ENCODE results near the gene TOM1L2.

Gene TOM1L2

GRCh38 chr17:17807440-17807839 lies 164.8 kb downstream of the TOM1L2 start:
- WGBS (ENCODE audit: insufficient coverage, insufficient read length) = no CpG with 5 or more reads among the region's 5 CpGs
- Histone ChIP-seq H3K4me3 (ENCODE audit: low read length) (no peak overlapping the region), H3K27ac (ENCODE audit: low read length) (no peak overlapping the region), H3K36me3 (ENCODE audit: control insufficient read depth, insufficient read depth, low read length) (no peaks in the 10 kb centered on the region), H3K27me3 (ENCODE audit: control insufficient read depth, insufficient read depth, low read length) (peaks cover 8% of the 10 kb centered on the region; the same call in 1 of the 2 replicates), H3K4me1 (ENCODE audit: control insufficient read depth, insufficient read depth, low read length) (peaks cover 5% of the 10 kb centered on the region), H3K9me3 (ENCODE audit: control insufficient read depth, insufficient read depth, low read length) (no peaks in the 10 kb centered on the region)
- no peak for DNase-seq (ENCODE audit: low read depth, low spot score)

GRCh38 chr17:17806611-17807274 lies 165.5 kb downstream of the TOM1L2 start:
- H3K27me3 ChIP-seq (ENCODE audit: control insufficient read depth, insufficient read depth, low read length) = peaks cover 8% of the 10 kb centered on the region; the same call in 1 of the 2 replicates
- H3K27ac ChIP-seq (ENCODE audit: low read length) = no peak overlapping the region
- H3K36me3 ChIP-seq (ENCODE audit: control insufficient read depth, insufficient read depth, low read length) = no peaks in the 10 kb centered on the region
- WGBS (ENCODE audit: insufficient coverage, insufficient read length) = no CpG with 5 or more reads among the region's 17 CpGs
- no peak for DNase-seq (ENCODE audit: low read depth, low spot score)
- no peak overlapping the region for H3K4me3 ChIP-seq (ENCODE audit: low read length)
- H3K4me1 ChIP-seq (ENCODE audit: control insufficient read depth, insufficient read depth, low read length) = peaks cover 4% of the 10 kb centered on the region
- H3K9me3 ChIP-seq (ENCODE audit: control insufficient read depth, insufficient read depth, low read length) = no peaks in the 10 kb centered on the region

GRCh38 chr17:17806035-17806434 lies 166.2 kb downstream of the TOM1L2 start:
- peaks cover 8% of the 10 kb centered on the region; the same call in 1 of the 2 replicates for H3K27me3 ChIP-seq (ENCODE audit: control insufficient read depth, insufficient read depth, low read length)
- WGBS (ENCODE audit: insufficient coverage, insufficient read length) = no CpG with 5 or more reads among the region's 4 CpGs
- no peak overlapping the region for H3K27ac ChIP-seq (ENCODE audit: low read length)
- 0 out of 2 replicates have a peak, but pooled peaks cover 1% of the 10 kb centered on the region for H3K4me1 ChIP-seq (ENCODE audit: control insufficient read depth, insufficient read depth, low read length)
- DNase-seq (ENCODE audit: low read depth, low spot score) = no peak
- H3K36me3 ChIP-seq (ENCODE audit: control insufficient read depth, insufficient read depth, low read length) = no peaks in the 10 kb centered on the region
- no peaks in the 10 kb centered on the region for H3K9me3 ChIP-seq (ENCODE audit: control insufficient read depth, insufficient read depth, low read length)
- no peak overlapping the region for H3K4me3 ChIP-seq (ENCODE audit: low read length)

GRCh38 chr17:17805575-17805974 lies 166.6 kb downstream of the TOM1L2 start:
- Histone ChIP-seq H3K36me3 (ENCODE audit: control insufficient read depth, insufficient read depth, low read length) (0 out of 2 replicates have a peak, but pooled peaks cover 2% of the 10 kb centered on the region), H3K4me1 (ENCODE audit: control insufficient read depth, insufficient read depth, low read length) (no peaks in the 10 kb centered on the region), H3K27ac (ENCODE audit: low read length) (no peak overlapping the region), H3K4me3 (ENCODE audit: low read length) (no peak overlapping the region), H3K27me3 (ENCODE audit: control insufficient read depth, insufficient read depth, low read length) (peaks cover 8% of the 10 kb centered on the region; the same call in 1 of the 2 replicates), H3K9me3 (ENCODE audit: control insufficient read depth, insufficient read depth, low read length) (no peaks in the 10 kb centered on the region)
- DNase-seq (ENCODE audit: low read depth, low spot score) = no peak
- WGBS (ENCODE audit: insufficient coverage, insufficient read length) = no CpG with 5 or more reads among the region's 9 CpGs

GRCh38 chr17:17804007-17804406 lies 168.2 kb downstream of the TOM1L2 start:
- peaks cover 9% of the 10 kb centered on the region for H3K4me1 ChIP-seq (ENCODE audit: control insufficient read depth, insufficient read depth, low read length)
- WGBS (ENCODE audit: insufficient coverage, insufficient read length) = no CpG with 5 or more reads among the region's 3 CpGs
- no peak overlapping the region for H3K4me3 ChIP-seq (ENCODE audit: low read length)
- no peaks in the 10 kb centered on the region for H3K9me3 ChIP-seq (ENCODE audit: control insufficient read depth, insufficient read depth, low read length)
- no peak overlapping the region for H3K27ac ChIP-seq (ENCODE audit: low read length)
- H3K27me3 ChIP-seq (ENCODE audit: control insufficient read depth, insufficient read depth, low read length) = peaks cover 5% of the 10 kb centered on the region; the same call in 1 of the 2 replicates
- 0 out of 2 replicates have a peak, but pooled peaks cover 2% of the 10 kb centered on the region for H3K36me3 ChIP-seq (ENCODE audit: control insufficient read depth, insufficient read depth, low read length)
- DNase-seq (ENCODE audit: low read depth, low spot score) = no peak

GRCh38 chr17:17801800-17802481 lies 170.3 kb downstream of the TOM1L2 start:
- H3K27me3 ChIP-seq (ENCODE audit: control insufficient read depth, insufficient read depth, low read length) = no peaks in the 10 kb centered on the region
- no peak overlapping the region for H3K4me3 ChIP-seq (ENCODE audit: low read length)
- H3K36me3 ChIP-seq (ENCODE audit: control insufficient read depth, insufficient read depth, low read length) = 0 out of 2 replicates have a peak, but pooled peaks cover 2% of the 10 kb centered on the region
- DNase-seq (ENCODE audit: low read depth, low spot score) = no peak
- H3K4me1 ChIP-seq (ENCODE audit: control insufficient read depth, insufficient read depth, low read length) = peaks cover 9% of the 10 kb centered on the region
- no peaks in the 10 kb centered on the region for H3K9me3 ChIP-seq (ENCODE audit: control insufficient read depth, insufficient read depth, low read length)
- no CpG with 5 or more reads among the region's 13 CpGs for WGBS (ENCODE audit: insufficient coverage, insufficient read length)
- no peak overlapping the region for H3K27ac ChIP-seq (ENCODE audit: low read length)

GRCh38 chr17:17800504-17801021 lies 171.6 kb downstream of the TOM1L2 start:
- no peak for DNase-seq (ENCODE audit: low read depth, low spot score)
- no CpG with 5 or more reads among the region's 12 CpGs for WGBS (ENCODE audit: insufficient coverage, insufficient read length)
- H3K36me3 ChIP-seq (ENCODE audit: control insufficient read depth, insufficient read depth, low read length) = 0 out of 2 replicates have a peak, but pooled peaks cover 2% of the 10 kb centered on the region
- no peaks in the 10 kb centered on the region for H3K27me3 ChIP-seq (ENCODE audit: control insufficient read depth, insufficient read depth, low read length)
- H3K4me3 ChIP-seq (ENCODE audit: low read length) = no peak overlapping the region
- peaks cover 9% of the 10 kb centered on the region for H3K4me1 ChIP-seq (ENCODE audit: control insufficient read depth, insufficient read depth, low read length)
- no peak overlapping the region for H3K27ac ChIP-seq (ENCODE audit: low read length)
- H3K9me3 ChIP-seq (ENCODE audit: control insufficient read depth, insufficient read depth, low read length) = no peaks in the 10 kb centered on the region

- WGBS (ENCODE audit: insufficient coverage, insufficient read length) = no CpG with 5 or more reads among the region's 16 CpGs
- 0 out of 2 replicates have a peak, but pooled peaks cover 2% of the 10 kb centered on the region for H3K36me3 ChIP-seq (ENCODE audit: control insufficient read depth, insufficient read depth, low read length)
- H3K27ac ChIP-seq (ENCODE audit: low read length) = no peak overlapping the region
- no peaks in the 10 kb centered on the region for H3K9me3 ChIP-seq (ENCODE audit: control insufficient read depth, insufficient read depth, low read length)
- no peak for DNase-seq (ENCODE audit: low read depth, low spot score)
- peaks cover 9% of the 10 kb centered on the region for H3K4me1 ChIP-seq (ENCODE audit: control insufficient read depth, insufficient read depth, low read length)
- H3K4me3 ChIP-seq (ENCODE audit: low read length) = no peak overlapping the region
- H3K27me3 ChIP-seq (ENCODE audit: control insufficient read depth, insufficient read depth, low read length) = no peaks in the 10 kb centered on the region
Observed at GRCh38 chr17:17798573-17799255, 173.5 kb downstream of the TOM1L2 start.

GRCh38 chr17:17798010-17798556 lies 174.1 kb downstream of the TOM1L2 start:
- no CpG with 5 or more reads among the region's 25 CpGs for WGBS (ENCODE audit: insufficient coverage, insufficient read length)
- Histone ChIP-seq H3K4me1 (ENCODE audit: control insufficient read depth, insufficient read depth, low read length) (peaks cover 10% of the 10 kb centered on the region), H3K27me3 (ENCODE audit: control insufficient read depth, insufficient read depth, low read length) (no peaks in the 10 kb centered on the region; the same call in 1 of the 2 replicates), H3K4me3 (ENCODE audit: low read length) (no peak overlapping the region), H3K27ac (ENCODE audit: low read length) (no peak overlapping the region), H3K9me3 (ENCODE audit: control insufficient read depth, insufficient read depth, low read length) (no peaks in the 10 kb centered on the region), H3K36me3 (ENCODE audit: control insufficient read depth, insufficient read depth, low read length) (0 out of 2 replicates have a peak, but pooled peaks cover 2% of the 10 kb centered on the region)
- DNase-seq (ENCODE audit: low read depth, low spot score) = no peak
